Upper lobe of left lung (tissue), 4 donors: Measurements from ENCODE around the gene MAPK8.

Experiments
- CTCF ChIP-seq, 6 experiments: fragments of 450-650 bp in 4 of 6; fragments of 200-600 bp in 2 of 6; sonication (generic) in 2 of 6; IDR thresholded peaks; one replicate each; pipeline ENCODE4 v1.5.1; 2016 to 2019; ENCODE audit warnings: antibody characterized with exemption in 6 of 6
- EP300 ChIP-seq, 4 donors: sonication (generic); formaldehyde crosslinking; IDR thresholded peaks; one replicate each; pipeline ENCODE4 v1.5.1; 2017; ENCODE audit warnings: antibody characterized with exemption in 4 of 4, control low read depth in 2 of 4
- POLR2A ChIP-seq, 4 donors: fragments of 450-650 bp; IDR thresholded peaks; one replicate each; pipeline ENCODE4 v1.5.1; 2016 to 2017; ENCODE audit warnings: antibody characterized with exemption in 4 of 4, mild to moderate bottlenecking in 2 of 4
- POLR2AphosphoS5 ChIP-seq, 2 donors: sonication (generic); formaldehyde crosslinking; IDR thresholded peaks; one replicate each; pipeline ENCODE4 v1.5.1; 2017; ENCODE audit warnings: antibody characterized with exemption in 2 of 2

GRCh38 chr10:48291190-48291589, 15.3 kb upstream of the MAPK8 start:
- TF ChIP-seq CTCF (IDR thresholded peaks at IDR 0.05) (no peak), POLR2AphosphoS5 (IDR thresholded peaks at IDR 0.05) (no peak), POLR2A (IDR thresholded peaks at IDR 0.05) (no peak), EP300 (IDR thresholded peaks at IDR 0.05) (no peak)
